ENCODE data around the gene CIPC.

The CIPC gene

GRCh38 chr14:77091518-77091917 lies 6.5 kb upstream of the CIPC start:
- no peak overlapping the region for H2BK120ac ChIP-seq (ENCODE audit: low read depth, low read length)
- H3K9me3 ChIP-seq (replicated peaks in 1 of 2; ENCODE audit: control insufficient read depth in 2 of 2, insufficient read depth in 1 of 2, low read depth in 1 of 2, low read length in 2 of 2) = peaks cover 0 to 11% of the 10 kb centered on the region in 2 donors
- no peak overlapping the region for H3K18ac ChIP-seq (ENCODE audit: low read length)
- no peak overlapping the region for H2BK12ac ChIP-seq (ENCODE audit: low read length)
- H3K14ac ChIP-seq (ENCODE audit: low read length) = no peak overlapping the region
- DNase-seq (ENCODE audit: low spot score) = no peak
- H3K4me2 ChIP-seq (ENCODE audit: insufficient read depth, low read length, poor library complexity, severe bottlenecking) = no peak overlapping the region
- H2AFZ ChIP-seq (ENCODE audit: low read length) = no peak overlapping the region
- H3K4me3 ChIP-seq (ENCODE audit: low read length in 2 of 2) = no peak overlapping the region
- H3K36me3 ChIP-seq (replicated peaks in 1 of 2; ENCODE audit: control insufficient read depth in 2 of 2, insufficient read depth in 2 of 2, low read length in 2 of 2) = no peaks in the 10 kb centered on the region
- H3K27me3 ChIP-seq (ENCODE audit: control insufficient read depth in 3 of 3, insufficient read depth in 3 of 3, low read depth in 1 of 3, low read length in 3 of 3) = no peaks in the 10 kb centered on the region
- H2BK5ac ChIP-seq (ENCODE audit: low read length) = no peak overlapping the region
- no peak overlapping the region for H2AK5ac ChIP-seq (ENCODE audit: low read depth, low read length)
- no peak overlapping the region for H4K8ac ChIP-seq (ENCODE audit: low read depth, low read length)
- H3K23ac ChIP-seq (ENCODE audit: low read depth, low read length, poor library complexity) = no peak overlapping the region
- H3K4ac ChIP-seq (ENCODE audit: low read length) = no peak overlapping the region
- H3K4me1 ChIP-seq (ENCODE audit: control insufficient read depth in 2 of 2, insufficient read depth in 1 of 2, low read depth in 1 of 2, low read length in 2 of 2) = peaks cover 18 to 20% of the 10 kb centered on the region in 2 donors
- H3K27ac ChIP-seq (replicated peaks; ENCODE audit: low read length) = no peak overlapping the region
- H3K9ac ChIP-seq (ENCODE audit: low read depth, low read length, poor library complexity) = no peak overlapping the region
- H2BK15ac ChIP-seq (ENCODE audit: low read length) = no peak overlapping the region
- H3K79me1 ChIP-seq (ENCODE audit: low read depth, low read length) = no peaks in the 10 kb centered on the region
- H4K91ac ChIP-seq (ENCODE audit: low read depth, low read length, poor library complexity) = no peak overlapping the region

GRCh38 chr14:77092676-77093075 lies 5.4 kb upstream of the CIPC start:
- no CpG with 5 or more reads among the region's 3 CpGs for WGBS, 2 donors (ENCODE audit: extremely low coverage in 2 of 2, insufficient read length in 2 of 2, insufficient replicate concordance in 1 of 2)
- Histone ChIP-seq H2AFZ (ENCODE audit: low read length) (no peak overlapping the region), H3K4me2 (ENCODE audit: insufficient read depth, low read length, poor library complexity, severe bottlenecking) (no peak overlapping the region), H2BK120ac (ENCODE audit: low read depth, low read length) (no peak overlapping the region), H3K4me1 (ENCODE audit: control insufficient read depth in 2 of 2, insufficient read depth in 1 of 2, low read depth in 1 of 2, low read length in 2 of 2) (peaks cover 12 to 15% of the 10 kb centered on the region in 2 donors), H4K91ac (ENCODE audit: low read depth, low read length, poor library complexity) (no peak overlapping the region), H2AK5ac (ENCODE audit: low read depth, low read length) (no peak overlapping the region), H3K4me3 (ENCODE audit: low read length in 2 of 2) (no peak overlapping the region), H3K36me3 (replicated peaks in 1 of 2; ENCODE audit: control insufficient read depth in 2 of 2, insufficient read depth in 2 of 2, low read length in 2 of 2) (no peaks in the 10 kb centered on the region), H4K8ac (ENCODE audit: low read depth, low read length) (no peak overlapping the region), H3K9ac (ENCODE audit: low read depth, low read length, poor library complexity) (no peak overlapping the region), H3K9me3 (replicated peaks in 1 of 2; ENCODE audit: control insufficient read depth in 2 of 2, insufficient read depth in 1 of 2, low read depth in 1 of 2, low read length in 2 of 2) (peaks cover 0 to 11% of the 10 kb centered on the region in 2 donors), H2BK15ac (ENCODE audit: low read length) (no peak overlapping the region), H3K23ac (ENCODE audit: low read depth, low read length, poor library complexity) (no peak overlapping the region), H3K79me1 (ENCODE audit: low read depth, low read length) (no peaks in the 10 kb centered on the region), H3K4ac (ENCODE audit: low read length) (no peak overlapping the region), H3K27ac (replicated peaks; ENCODE audit: low read length) (no peak overlapping the region), H2BK12ac (ENCODE audit: low read length) (no peak overlapping the region), H2BK5ac (ENCODE audit: low read length) (no peak overlapping the region), H3K14ac (ENCODE audit: low read length) (no peak overlapping the region), H3K18ac (ENCODE audit: low read length) (no peak overlapping the region), H3K27me3 (ENCODE audit: control insufficient read depth in 3 of 3, insufficient read depth in 3 of 3, low read depth in 1 of 3, low read length in 3 of 3) (no peaks in the 10 kb centered on the region)
- no peak for DNase-seq (ENCODE audit: low spot score)

- no peak overlapping the region for H3K4ac ChIP-seq (ENCODE audit: low read length)
- no peak overlapping the region for H3K9ac ChIP-seq (ENCODE audit: low read depth, low read length, poor library complexity)
- no peak overlapping the region for H3K14ac ChIP-seq (ENCODE audit: low read length)
- H4K91ac ChIP-seq (ENCODE audit: low read depth, low read length, poor library complexity) = no peak overlapping the region
- no peak overlapping the region for H2BK15ac ChIP-seq (ENCODE audit: low read length)
- H2BK5ac ChIP-seq (ENCODE audit: low read length) = no peak overlapping the region
- H2BK120ac ChIP-seq (ENCODE audit: low read depth, low read length) = no peak overlapping the region
- no peak overlapping the region for H2BK12ac ChIP-seq (ENCODE audit: low read length)
- no peaks in the 10 kb centered on the region for H3K36me3 ChIP-seq (replicated peaks in 1 of 2; ENCODE audit: control insufficient read depth in 2 of 2, insufficient read depth in 2 of 2, low read length in 2 of 2)
- H3K4me3 ChIP-seq (ENCODE audit: low read length in 2 of 2) = no peak overlapping the region
- H2AFZ ChIP-seq (ENCODE audit: low read length) = no peak overlapping the region
- peaks cover 7% of the 10 kb centered on the region for H3K79me1 ChIP-seq (ENCODE audit: low read depth, low read length)
- no CpG with 5 or more reads among the region's 8 CpGs for WGBS, 2 donors (ENCODE audit: extremely low coverage in 2 of 2, insufficient read length in 2 of 2, insufficient replicate concordance in 1 of 2)
- H3K23ac ChIP-seq (ENCODE audit: low read depth, low read length, poor library complexity) = no peak overlapping the region
- H2AK5ac ChIP-seq (ENCODE audit: low read depth, low read length) = no peak overlapping the region
- DNase-seq (ENCODE audit: low spot score) = peak; percentile 79
- peaks cover 10 to 11% of the 10 kb centered on the region in 2 donors for H3K4me1 ChIP-seq (ENCODE audit: control insufficient read depth in 2 of 2, insufficient read depth in 1 of 2, low read depth in 1 of 2, low read length in 2 of 2)
- H3K27ac ChIP-seq (replicated peaks; ENCODE audit: low read length) = no peak overlapping the region
- H4K8ac ChIP-seq (ENCODE audit: low read depth, low read length) = no peak overlapping the region
- no peak overlapping the region for H3K18ac ChIP-seq (ENCODE audit: low read length)
- H3K27me3 ChIP-seq (ENCODE audit: control insufficient read depth in 3 of 3, insufficient read depth in 3 of 3, low read depth in 1 of 3, low read length in 3 of 3) = no peaks in the 10 kb centered on the region
- no peak overlapping the region for H3K4me2 ChIP-seq (ENCODE audit: insufficient read depth, low read length, poor library complexity, severe bottlenecking)
- peaks cover 2 to 11% of the 10 kb centered on the region in 2 donors for H3K9me3 ChIP-seq (replicated peaks in 1 of 2; ENCODE audit: control insufficient read depth in 2 of 2, insufficient read depth in 1 of 2, low read depth in 1 of 2, low read length in 2 of 2)
Observed at GRCh38 chr14:77094672-77095284, 3.3 kb upstream of the CIPC start.

- peaks cover 9% of the 10 kb centered on the region for H3K79me1 ChIP-seq (ENCODE audit: low read depth, low read length)
- no peaks in the 10 kb centered on the region for H3K36me3 ChIP-seq (replicated peaks in 1 of 2; ENCODE audit: control insufficient read depth in 2 of 2, insufficient read depth in 2 of 2, low read length in 2 of 2)
- H4K91ac ChIP-seq (ENCODE audit: low read depth, low read length, poor library complexity) = no peak overlapping the region
- peak overlapping the region; percentile 74 for H2AK5ac ChIP-seq (ENCODE audit: low read depth, low read length)
- peak overlapping the region; percentile 81 to 89 for H3K4me3 ChIP-seq (ENCODE audit: low read length in 2 of 2)
- H3K18ac ChIP-seq (ENCODE audit: low read length) = peak overlapping the region; percentile 94
- no peak for DNase-seq (ENCODE audit: low spot score)
- H2BK15ac ChIP-seq (ENCODE audit: low read length) = no peak overlapping the region
- H3K27ac ChIP-seq (replicated peaks; ENCODE audit: low read length) = peak overlapping the region; percentile 84
- peak overlapping the region; percentile 62 for H3K23ac ChIP-seq (ENCODE audit: low read depth, low read length, poor library complexity)
- no CpG with 5 or more reads among the region's 20 CpGs for WGBS, 2 donors (ENCODE audit: extremely low coverage in 2 of 2, insufficient read length in 2 of 2, insufficient replicate concordance in 1 of 2)
- no peak overlapping the region for H2BK12ac ChIP-seq (ENCODE audit: low read length)
- H3K14ac ChIP-seq (ENCODE audit: low read length) = peak overlapping the region; percentile 47
- no peak overlapping the region for H3K4ac ChIP-seq (ENCODE audit: low read length)
- H2BK120ac ChIP-seq (ENCODE audit: low read depth, low read length) = peak overlapping the region; percentile 85
- no peaks in the 10 kb centered on the region for H3K27me3 ChIP-seq (ENCODE audit: control insufficient read depth in 3 of 3, insufficient read depth in 3 of 3, low read depth in 1 of 3, low read length in 3 of 3)
- peak overlapping the region; percentile 86 for H2AFZ ChIP-seq (ENCODE audit: low read length)
- peak overlapping the region; percentile 97 for H3K9ac ChIP-seq (ENCODE audit: low read depth, low read length, poor library complexity)
- peaks cover 0 to 2% of the 10 kb centered on the region in 2 donors for H3K9me3 ChIP-seq (replicated peaks in 1 of 2; ENCODE audit: control insufficient read depth in 2 of 2, insufficient read depth in 1 of 2, low read depth in 1 of 2, low read length in 2 of 2)
- no peak overlapping the region for H4K8ac ChIP-seq (ENCODE audit: low read depth, low read length)
- peak overlapping the region; percentile 78 for H3K4me2 ChIP-seq (ENCODE audit: insufficient read depth, low read length, poor library complexity, severe bottlenecking)
- H3K4me1 ChIP-seq (ENCODE audit: control insufficient read depth in 2 of 2, insufficient read depth in 1 of 2, low read depth in 1 of 2, low read length in 2 of 2) = peaks cover 10 to 13% of the 10 kb centered on the region in 2 donors
- H2BK5ac ChIP-seq (ENCODE audit: low read length) = peak overlapping the region; percentile 87
Observed at GRCh38 chr14:77097006-77097699, 905 bp upstream of the CIPC start.
